HG02840 (cell line): ENCODE measurements around the gene GNB1L.
"Not testable (repeated sequence)": the region's sequence is repeated elsewhere in the genome, so short reads cannot be mapped to it uniquely, and the experiment has no call there.

Experiments
- ATAC-seq: cut with Tn5 transposase; IDR thresholded peaks from one replicate; pipeline ENCODE4 v1.9.1; 2021; ENCODE audit warnings: mild to moderate bottlenecking, moderate library complexity, moderate number of reproducible peaks; ENCODE audit not compliant: unreplicated experiment, low FRiP score

Gene GNB1L

DNA sequence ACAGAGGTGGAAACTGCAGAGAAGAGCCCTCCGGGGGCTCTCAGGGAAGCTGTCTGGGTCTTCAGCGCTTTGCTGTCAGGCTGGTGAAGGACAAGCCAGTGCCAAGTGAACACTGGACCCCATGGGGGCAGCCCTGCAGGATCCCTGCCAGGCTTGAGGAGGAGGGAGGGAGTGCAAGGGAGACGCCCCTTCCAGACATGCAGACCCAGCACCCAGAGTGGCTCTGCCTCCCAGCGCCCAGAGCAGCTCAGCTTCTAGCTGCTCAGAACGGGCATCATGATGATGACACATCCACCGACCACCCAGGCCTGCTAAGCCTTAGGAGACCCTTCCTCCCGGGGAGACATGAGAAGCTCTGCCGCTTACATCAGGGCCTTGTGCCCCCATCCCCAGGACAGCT lies 54.4 kb downstream of the GNB1L start:
- ATAC-seq: no peak

DNA sequence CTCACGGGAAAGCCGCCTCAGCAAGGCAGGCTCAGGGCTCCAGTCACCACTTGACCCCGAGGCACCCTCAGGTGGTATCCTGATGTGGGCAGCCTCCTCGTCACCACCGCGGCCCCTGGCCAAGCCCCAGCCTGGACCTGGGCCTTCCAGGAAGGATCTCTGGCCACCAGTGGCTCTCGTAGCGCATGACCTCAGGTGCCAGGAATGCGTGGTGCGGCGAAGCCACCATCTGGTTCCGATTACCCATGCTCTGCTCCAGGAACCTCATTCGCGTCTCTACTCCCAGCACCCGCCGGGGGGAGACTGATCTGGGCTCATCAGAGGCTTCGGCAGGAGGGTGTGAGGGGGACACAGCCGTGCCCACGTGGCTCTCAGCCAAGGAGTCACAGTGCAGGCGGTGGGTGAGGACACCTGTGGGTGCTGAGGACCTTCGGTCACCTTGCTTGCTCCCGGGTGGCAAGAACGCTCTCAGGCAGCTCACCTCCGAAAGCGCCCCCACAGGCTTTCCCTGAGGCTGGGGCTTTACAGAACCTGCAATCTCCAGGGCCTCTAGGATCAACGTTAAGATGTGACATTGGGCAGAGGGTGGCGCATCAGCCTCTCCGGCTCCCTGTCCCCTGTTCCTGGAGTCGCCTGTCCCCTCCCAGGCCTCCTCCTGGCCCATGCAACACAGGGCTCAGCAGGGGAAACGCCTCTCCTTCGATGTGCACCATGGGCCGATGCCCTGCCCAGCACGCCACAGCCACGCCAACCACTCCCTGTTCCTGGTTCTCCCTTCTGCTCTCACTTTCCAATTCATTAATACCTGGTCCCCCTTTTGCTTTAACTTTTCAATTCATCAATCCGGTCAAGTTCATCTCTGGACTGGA lies 55.1 kb downstream of the GNB1L start:
- ATAC-seq: no peak

DNA sequence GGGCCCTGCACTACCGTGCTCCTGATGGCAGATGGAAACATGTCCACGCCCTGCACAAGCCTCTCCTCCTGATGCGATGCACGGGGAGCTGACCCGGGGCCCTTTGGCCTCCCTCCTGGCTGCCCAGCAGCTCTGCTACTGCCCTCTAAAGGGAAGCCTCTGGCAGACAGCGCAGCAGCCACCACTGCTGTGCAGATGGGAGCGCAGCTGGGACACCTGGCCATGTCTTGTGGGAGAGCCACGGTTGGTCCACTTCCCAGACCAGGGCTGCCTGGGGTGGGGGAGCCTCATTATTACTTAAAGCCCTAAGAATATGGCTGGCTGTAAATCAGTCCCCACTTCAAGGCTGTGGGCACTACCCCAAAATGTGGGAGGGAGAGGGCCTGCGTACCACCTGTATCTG lies 55.8 kb downstream of the GNB1L start:
- no peak for ATAC-seq

DNA sequence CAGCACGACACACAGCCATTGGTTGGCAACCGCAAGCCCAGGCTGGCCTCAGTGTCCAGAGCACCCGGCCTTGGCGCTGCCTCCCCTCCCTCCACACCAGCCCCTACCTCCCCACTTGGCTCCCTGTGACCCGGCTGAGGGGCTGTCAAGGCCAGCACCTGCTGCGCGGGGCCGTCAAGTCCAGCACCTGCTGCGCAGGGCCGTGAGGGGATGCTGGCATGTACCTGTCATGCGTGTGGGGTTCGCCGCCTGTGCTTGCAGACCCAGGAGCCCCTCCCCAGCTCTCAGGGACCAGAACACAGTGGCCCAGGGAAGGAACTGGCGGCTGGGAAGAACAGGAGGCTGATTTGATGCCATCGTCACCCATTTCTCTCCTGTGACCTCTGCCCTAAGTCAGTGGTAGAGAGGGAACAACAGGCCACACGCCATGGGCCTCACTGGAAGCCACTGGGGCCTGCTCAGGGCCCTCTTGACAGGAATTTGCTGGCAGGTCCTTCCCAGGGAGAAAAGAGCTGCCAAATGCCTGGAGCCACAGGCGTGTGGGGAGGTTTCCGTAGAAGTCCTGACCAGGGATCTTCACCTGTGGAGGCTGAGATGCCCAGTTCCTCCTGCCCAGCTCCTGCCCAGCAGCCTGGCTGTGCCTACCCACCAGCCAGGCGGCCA lies 56.5 kb downstream of the GNB1L start:
- ATAC-seq: no peak

DNA sequence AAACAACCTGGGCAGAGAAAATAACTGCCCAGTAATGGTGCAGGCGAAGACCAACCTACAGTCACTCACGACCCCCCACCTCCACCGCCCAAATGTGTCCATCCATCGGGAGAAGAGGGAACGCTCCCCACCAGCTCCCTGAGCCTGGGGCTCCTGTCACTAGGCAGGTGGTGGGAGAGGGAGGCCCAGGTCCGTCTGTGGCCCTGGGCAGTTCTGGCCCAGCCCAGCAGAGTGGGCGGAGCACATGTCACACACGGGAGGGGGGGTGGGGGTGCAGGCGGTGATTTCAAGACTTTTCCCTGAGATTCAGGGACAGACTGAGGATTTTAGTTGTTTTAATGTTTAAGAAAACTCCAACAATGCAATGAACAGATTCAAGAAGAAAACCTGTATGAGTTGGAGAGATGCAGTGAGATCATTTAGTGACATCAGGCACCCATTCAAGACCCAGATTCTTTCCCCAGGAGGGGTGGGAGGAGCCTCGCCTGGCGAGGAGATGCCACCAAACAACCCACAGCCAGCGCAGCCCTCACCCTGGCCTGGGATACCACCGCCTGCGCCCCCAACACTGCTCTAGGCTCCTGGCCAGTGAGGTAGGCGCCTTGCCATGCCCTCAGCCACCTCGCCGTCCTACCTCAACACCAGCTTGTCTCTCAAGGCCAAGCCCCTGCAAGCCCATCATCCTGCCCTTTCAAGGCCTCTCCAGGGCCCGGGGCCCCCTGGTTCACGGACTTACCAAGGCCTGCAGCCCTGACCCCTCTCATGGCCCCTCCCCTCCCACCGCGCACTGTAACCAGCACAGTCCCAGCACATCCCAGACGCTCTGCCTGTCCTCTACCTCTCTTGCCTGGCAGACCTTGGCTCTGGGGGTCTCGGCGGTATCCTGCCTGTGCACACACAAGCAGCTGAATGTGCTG lies 57.3 kb downstream of the GNB1L start:
- no peak for ATAC-seq

DNA sequence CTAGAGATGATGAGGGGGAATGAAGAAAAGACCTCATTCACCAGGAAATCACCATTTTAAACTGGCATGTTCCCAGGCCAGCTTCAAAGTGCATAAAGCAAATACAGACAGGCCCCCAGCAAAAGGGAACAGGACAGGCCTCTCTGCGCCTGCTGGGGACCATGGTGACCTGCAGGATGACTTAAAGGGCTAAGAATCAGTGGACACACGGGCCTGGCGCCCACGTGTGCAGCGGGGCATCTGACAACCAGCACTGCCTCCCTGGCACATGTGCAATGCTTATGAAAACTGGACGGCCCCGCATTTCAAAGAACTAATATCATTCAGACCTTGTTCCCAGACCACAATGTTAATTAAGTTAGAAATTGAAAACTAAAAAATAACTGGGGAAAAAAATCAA lies 58.5 kb downstream of the GNB1L start:
- no peak for ATAC-seq

DNA sequence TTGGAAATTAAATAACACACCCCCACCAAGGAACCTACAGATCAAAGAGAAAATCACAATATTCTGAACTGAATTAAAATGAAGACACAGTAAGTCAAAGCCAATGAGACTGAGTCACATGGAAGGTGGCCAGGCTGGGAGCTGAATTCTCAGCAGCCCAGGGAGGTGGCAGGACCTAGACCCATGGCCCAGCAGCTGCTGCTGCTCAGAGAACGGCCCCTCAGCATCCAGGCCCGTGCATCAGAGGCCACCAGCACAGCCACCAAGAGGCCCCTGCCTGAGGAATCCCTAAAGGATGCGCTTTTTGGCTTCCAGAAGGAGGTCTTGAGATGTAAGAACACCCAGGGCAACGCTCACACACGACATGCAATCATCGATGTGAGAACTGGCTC lies 59.1 kb downstream of the GNB1L start:
- no peak for ATAC-seq

DNA sequence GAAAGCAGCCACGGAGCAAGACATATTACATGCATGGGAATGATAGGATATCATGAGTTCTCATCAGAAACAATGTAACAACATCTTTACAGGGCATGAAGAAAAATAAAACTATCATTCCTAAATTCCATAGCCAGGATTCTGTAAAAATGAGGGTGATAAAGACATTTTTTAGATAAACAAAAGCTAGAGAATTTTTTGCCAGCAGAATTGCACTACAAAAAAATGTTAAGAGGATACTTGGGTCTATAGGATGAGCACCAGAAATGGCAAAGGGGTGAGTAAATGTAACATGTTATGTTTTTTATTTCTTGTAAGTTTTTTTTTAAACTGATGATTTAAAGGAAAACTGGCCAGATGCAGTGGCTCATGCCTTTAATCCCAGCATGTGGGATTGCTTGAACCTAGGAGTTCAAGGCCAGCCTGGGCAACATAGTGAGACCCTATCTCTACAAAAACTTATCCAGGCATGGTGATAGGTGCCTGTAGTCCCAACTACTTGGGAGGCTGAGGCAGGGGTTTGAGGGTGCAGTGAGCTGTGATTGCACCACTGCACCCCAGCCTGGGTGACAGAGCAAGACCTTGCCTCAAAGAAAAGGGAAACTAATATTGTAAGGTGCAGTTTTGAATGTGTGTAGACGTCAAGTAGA lies 60.9 kb downstream of the GNB1L start:
- no peak for ATAC-seq

DNA sequence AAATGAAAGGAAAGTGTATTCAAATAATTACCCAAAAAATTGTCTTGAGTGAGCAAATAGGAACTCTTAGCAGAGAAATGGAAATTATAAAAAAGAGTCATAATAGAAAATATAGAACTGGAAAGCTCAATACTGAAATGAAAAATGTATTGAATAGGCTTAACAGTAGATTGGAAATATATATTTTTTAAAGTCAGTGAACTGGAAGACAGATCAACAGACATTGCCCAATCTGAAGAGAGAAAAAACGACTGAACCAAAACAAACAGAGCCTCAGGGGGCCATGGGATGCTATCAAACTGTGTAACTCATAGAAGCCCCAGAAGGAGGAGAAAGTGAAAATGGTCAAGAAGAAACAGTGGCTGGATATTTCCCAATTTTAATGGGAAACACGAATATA lies 61.5 kb downstream of the GNB1L start:
- ATAC-seq: no peak

DNA sequence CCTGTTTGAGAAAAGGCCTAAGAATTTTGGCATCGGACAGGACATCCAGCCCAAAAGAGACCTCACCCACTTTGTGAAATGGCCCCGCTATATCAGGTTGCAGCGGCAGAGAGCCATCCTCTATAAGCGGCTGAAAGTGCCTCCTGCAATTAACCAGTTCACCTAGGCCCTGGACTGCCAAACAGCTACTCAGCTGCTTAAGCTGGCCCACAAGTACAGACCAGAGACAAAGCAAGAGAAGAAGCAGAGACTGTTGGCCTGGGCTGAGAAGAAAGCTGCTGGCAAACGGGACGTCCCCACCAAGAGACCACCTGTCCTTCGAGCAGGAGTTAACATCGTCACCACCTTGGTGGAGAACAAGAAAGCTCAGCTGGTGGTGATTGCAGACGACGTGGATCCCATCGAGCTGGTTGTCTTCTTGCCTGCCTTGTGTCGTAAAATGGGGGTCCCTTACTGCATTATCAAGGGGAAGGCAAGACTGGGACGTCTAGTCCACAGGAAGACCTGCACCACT lies 62.2 kb downstream of the GNB1L start:
- not testable (repeated sequence) for ATAC-seq

DNA sequence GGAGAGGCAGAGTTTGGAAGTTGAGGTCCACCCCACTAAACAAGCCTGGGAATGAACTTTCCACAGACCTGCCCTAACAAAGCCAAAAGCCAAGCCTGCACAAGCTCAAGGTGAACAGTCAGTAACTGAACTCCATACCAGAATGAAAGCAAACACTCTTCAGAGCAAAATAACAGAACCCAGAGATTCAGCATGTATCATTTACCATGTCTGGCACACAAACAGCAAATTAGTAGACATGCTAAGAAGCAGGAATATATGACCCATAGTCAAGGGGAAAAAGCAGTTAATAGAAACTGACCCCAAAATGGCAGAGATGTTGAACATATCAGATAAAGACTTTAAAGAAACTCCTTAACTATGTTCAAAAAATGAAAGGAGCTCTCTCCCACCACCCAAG lies 62.8 kb downstream of the GNB1L start:
- ATAC-seq: no peak

DNA sequence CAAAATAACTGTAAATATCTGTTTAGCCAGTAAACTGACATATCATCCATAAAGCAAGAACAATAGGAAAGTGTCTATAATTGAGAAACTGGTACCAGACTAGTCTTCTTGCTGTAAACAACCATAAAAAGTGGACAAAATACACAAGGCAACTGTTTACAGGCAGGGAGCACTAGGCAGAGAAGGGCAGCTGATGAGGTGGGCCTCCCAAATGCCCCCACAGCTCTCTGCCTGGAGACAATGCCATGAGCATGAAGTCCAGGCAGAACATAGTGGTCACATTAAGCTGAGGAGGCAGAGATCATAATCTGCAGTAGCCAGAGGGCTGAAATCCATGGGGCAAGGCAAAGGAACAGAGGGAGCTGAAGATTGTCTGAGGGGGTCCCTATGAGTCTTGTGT lies 63.4 kb downstream of the GNB1L start:
- ATAC-seq: no peak

DNA sequence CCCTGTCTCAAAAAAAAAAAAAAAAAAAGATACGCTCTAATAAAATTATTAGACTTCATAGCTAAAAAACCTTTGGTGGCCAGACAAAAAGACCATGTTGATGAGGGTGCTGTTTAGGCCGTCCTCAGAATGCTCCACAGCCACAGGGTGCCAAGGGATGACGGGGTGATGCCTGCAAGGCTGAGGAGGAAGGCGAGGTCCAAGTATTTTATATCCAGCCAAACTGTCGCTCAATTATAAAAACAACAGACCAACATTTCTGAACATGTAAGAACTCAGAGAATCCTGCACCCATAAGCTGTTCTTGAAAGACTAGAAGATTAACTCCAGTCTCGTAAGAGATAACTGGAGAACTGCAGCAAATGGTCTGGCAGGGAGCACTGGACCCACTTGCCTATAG lies 64.8 kb downstream of the GNB1L start:
- ATAC-seq: no peak

DNA sequence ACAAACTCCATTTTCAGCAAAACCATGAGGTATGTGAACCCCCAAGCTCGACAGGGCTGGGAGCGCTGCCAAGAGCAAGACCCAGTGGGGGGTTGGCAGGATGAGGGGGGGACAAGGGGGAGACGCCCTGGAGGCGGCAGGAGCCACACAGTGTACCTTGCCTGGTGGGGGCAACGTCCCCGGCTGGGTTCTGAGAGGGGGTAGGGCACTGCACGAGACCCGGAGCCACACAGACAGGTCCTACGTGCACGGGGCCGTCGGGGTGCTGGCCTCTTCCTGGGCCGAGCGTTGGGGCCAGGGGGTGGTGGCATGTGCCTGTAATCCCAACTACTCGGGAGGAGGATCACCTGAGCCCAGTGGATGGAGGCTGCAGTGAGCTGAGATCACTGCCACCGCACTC lies 65.3 kb downstream of the GNB1L start:
- ATAC-seq: no peak

DNA sequence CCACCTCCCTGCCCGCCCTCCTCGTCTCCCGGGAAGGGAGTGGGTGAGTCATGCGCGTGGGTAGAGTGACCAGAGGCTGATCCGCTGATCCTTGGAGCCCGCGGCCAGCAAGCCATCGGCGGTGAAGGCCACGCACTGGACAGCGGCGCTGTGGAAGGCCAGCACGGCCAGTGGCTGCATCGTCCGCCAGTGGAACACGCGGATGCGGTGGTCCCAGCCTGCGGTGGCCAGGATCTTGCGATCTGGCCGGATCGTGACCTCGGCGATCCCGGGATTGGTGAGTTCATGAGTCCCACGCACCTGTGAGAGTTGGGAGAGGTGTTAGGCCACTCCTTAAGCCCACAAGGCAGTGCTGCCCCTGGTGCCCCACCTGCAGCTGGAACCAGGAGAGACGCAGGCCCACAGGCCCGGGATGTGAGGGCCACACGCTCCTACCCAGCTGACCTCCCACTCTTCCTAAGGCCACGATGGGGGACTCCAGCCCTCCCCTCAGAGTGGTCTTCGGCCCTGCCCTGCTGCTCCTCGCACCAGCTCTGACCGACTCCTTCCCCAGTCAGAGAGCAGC lies 65.9 kb downstream of the GNB1L start:
- ATAC-seq: no peak

DNA sequence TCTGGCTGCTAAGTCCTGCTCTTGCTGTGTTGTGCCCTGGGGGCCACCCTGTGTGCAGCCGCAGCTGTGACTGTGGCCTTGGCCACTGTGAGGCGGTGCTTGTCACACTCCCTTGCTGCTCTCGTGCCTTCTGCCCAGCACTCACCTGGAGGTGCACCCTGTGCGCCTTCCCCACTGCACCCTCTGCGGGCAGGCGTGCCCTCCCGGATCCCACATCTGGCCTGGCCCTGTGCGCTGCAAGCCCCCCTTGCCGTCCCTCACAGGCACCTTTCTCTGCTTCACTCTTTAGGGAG lies 66.9 kb downstream of the GNB1L start:
- ATAC-seq: no peak

DNA sequence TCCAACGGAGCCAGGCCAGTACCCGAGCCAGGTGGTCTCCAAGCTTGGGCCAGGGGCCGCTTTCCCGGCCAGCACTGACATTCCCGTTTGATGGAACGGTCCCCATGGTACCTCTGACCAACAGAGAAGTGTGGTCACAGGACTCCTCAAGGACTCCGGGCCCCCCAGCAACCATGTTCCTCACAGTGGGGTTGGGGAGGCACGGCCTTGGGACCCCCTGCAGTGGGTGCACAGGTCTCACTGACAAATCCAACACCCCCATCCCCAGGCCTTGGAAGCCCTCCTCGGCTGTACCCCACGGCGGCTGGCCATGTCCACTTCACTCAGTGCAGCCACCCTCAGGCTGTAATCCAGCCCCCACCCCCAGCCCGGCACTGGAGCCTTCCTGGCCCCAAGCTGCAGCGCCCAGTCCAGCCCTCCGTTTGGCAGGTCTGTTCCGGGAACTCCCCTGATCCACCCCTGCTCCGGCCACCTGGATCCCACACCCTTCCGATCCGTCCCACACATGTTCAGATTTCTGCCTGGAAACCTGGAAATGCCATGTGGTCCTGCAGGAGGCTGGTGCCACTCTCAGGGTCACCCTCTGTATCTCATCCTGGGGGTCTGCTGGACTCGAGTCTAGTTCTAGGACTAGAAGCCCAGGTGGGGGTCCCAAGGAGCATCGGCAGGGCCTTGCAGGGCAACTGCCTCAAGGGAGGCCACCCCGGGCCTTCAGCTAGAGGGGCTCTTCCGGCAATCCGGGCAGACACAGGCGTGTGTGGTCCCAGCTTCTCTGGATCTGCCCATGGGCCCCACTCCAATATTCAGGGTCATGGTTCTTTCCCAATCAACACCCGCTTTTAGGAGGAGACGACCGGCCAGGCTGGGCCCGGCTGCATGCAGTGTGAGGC lies 67.5 kb downstream of the GNB1L start:
- no peak for ATAC-seq

DNA sequence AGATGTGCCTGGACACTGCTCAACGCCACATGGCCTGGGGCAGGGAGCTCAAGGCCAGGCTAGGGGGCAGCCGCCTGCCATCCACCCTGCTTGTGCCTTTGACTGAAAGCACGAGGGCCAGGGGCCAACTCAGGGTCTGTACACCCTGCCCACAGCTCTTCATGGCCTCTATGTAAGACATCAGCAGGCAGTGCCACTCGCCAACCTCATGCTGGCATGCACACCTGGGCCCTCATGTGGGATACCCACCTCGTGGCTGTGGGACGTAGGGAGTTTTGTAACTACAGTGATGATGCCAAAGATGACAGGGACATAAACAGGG lies 68.4 kb downstream of the GNB1L start:
- ATAC-seq: no peak

DNA sequence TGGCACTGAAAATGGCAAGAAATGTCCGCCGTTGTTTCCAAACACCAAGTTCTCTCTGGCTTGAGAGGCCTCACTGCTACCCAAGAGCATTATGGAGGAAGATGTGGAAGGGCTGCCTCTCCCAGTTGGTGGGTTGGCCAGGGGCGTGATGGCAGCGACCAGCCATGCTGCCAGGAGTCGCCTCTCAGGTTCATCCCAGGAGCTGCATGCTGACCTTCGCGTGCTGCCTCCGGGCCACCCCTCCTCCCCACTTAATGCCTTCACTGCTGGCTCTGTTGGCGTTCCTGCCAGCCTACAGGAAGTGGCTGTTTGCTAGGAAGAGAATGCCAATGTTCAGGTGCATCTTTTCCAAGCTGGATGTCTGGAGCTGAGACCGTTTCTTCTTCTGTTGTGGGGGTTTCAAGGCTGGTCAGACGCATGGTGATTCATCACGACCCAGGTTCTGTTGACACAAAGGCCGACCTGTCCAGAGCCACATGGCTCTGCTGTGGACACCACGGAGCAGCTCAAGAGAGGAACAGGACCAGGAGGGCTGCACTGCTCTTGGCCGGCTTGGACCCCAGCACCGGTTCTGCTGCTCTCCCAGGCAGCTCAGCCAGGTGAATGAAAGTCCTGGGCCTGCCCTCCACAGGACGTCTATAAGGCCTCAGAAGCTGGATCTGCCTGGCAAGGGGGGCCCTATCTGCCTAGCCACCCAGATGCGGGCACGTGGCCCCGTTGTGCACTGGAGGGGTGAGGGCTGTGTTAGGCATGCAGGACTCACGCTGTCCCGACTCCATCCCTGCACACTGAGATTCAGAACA lies 69.0 kb downstream of the GNB1L start:
- ATAC-seq: no peak
